ENCODE results near the gene NRXN3. TPM values are rescaled to one million over a fixed set of nuclear protein-coding genes. Genes with fewer than 3 reads are reported as not detected.

NRXN3 gene
- polyA plus RNA-seq, 1 donor from 2014 or later, result not detected

- no peak overlapping the region for H3K4me3 Mint-ChIP-seq
- H3K4me1 Mint-ChIP-seq, result peaks cover 0 to 3% (median 3%) of the 10 kb centered on the region in 3 donors
- H3K27me3 Mint-ChIP-seq, result peaks cover 3% of the 10 kb centered on the region
- peaks cover 0 to 1% (median 0%) of the 10 kb centered on the region in 3 donors for H3K9me3 Mint-ChIP-seq
- no peaks in the 10 kb centered on the region for H3K36me3 Mint-ChIP-seq
- no peak overlapping the region for H3K27ac Mint-ChIP-seq
Measured at GRCh38 chr14:78851189-78851588, 681.0 kb downstream of the NRXN3 start.

DNA sequence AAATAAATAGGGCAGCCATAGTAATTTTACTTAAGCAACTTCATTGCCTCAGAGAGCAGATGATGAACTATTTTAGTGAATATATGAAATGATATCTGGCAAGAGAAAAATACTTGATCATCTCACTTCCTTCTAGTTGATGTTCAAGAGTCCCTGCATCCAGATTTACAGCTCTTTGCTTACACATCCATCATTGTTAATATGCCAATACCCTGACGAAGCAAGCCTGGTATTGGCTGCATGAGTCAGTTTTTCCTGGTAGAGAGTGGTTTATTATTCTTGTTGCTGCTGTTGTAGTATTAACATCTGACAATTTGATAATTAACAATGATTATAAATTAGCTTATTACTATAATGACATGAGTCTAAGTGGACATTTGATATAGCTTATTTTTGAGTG lies 681.9 kb downstream of the NRXN3 start:
- peaks cover 0 to 1% (median 0%) of the 10 kb centered on the region in 3 donors for H3K9me3 Mint-ChIP-seq
- peaks cover 3% of the 10 kb centered on the region for H3K27me3 Mint-ChIP-seq
- no peak overlapping the region for H3K4me3 Mint-ChIP-seq
- H3K36me3 Mint-ChIP-seq, result no peaks in the 10 kb centered on the region
- H3K27ac Mint-ChIP-seq, result no peak overlapping the region
- H3K4me1 Mint-ChIP-seq, result peaks cover 0 to 3% (median 3%) of the 10 kb centered on the region in 3 donors

GRCh38 chr14:78857974-78858373 lies 687.8 kb downstream of the NRXN3 start:
- no peak overlapping the region for H3K27ac Mint-ChIP-seq
- peaks cover 0 to 3% (median 0%) of the 10 kb centered on the region in 3 donors for H3K9me3 Mint-ChIP-seq
- no peaks in the 10 kb centered on the region for H3K27me3 Mint-ChIP-seq
- no peaks in the 10 kb centered on the region for H3K4me1 Mint-ChIP-seq
- H3K4me3 Mint-ChIP-seq, result no peak overlapping the region
- H3K36me3 Mint-ChIP-seq, result no peaks in the 10 kb centered on the region

DNA sequence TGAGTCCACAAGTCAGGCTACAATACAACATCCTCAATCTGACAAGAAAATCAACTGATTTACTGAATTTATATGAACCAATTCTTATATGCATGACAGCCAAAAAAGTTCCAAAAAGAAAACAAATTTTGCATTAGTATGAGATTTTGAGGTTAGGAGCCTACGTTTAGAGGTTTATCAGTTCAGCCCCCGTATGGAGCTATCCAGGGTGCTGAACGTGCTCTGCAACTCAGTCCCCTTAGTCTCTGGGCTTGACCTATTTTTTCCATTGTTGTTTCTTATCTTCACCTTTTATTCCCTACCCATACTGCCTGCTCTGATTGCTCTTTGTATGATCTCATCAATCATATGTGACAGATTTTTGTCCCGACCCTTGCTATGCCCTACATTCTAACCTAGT lies 693.0 kb downstream of the NRXN3 start:
- peaks cover 0 to 4% (median 0%) of the 10 kb centered on the region in 3 donors for H3K9me3 Mint-ChIP-seq
- H3K36me3 Mint-ChIP-seq, result no peaks in the 10 kb centered on the region
- no peaks in the 10 kb centered on the region for H3K4me1 Mint-ChIP-seq
- H3K4me3 Mint-ChIP-seq, result no peak overlapping the region
- no peak overlapping the region for H3K27ac Mint-ChIP-seq
- no peaks in the 10 kb centered on the region for H3K27me3 Mint-ChIP-seq

GRCh38 chr14:78872837-78873236 lies 702.7 kb downstream of the NRXN3 start:
- Mint-ChIP-seq H3K4me3 (no peak overlapping the region), H3K9me3 (peaks cover 0 to 4% (median 0%) of the 10 kb centered on the region in 3 donors), H3K4me1 (no peaks in the 10 kb centered on the region), H3K36me3 (no peaks in the 10 kb centered on the region), H3K27me3 (no peaks in the 10 kb centered on the region), H3K27ac (no peak overlapping the region)

GRCh38 chr14:78873581-78873980 lies 703.4 kb downstream of the NRXN3 start:
- Mint-ChIP-seq H3K27me3 (no peaks in the 10 kb centered on the region), H3K4me3 (no peak overlapping the region), H3K36me3 (no peaks in the 10 kb centered on the region), H3K9me3 (peaks cover 0 to 4% (median 0%) of the 10 kb centered on the region in 3 donors), H3K4me1 (no peaks in the 10 kb centered on the region), H3K27ac (no peak overlapping the region)

DNA sequence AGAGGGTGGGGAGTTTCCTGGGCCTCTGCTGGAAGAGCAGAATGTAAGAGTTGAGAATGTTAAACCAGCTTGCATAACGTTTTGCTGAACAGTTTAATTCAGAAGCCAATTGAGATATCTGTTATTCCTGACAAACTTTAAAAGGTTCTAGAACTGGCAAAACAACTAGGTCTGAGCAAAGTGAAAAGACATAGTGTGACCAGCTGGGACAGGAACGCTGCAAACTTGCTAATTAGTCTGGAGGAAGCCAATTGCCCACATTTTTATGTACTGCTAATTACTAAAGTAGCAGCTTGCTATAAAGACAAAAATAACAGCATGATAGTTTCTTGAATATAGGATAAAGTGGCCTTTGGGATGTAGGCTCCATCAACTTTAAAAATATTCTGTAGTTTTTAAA lies 704.9 kb downstream of the NRXN3 start:
- no peak overlapping the region for H3K27ac Mint-ChIP-seq
- H3K27me3 Mint-ChIP-seq, result no peaks in the 10 kb centered on the region
- H3K9me3 Mint-ChIP-seq, result peaks cover 0 to 4% (median 0%) of the 10 kb centered on the region in 3 donors
- H3K36me3 Mint-ChIP-seq, result no peaks in the 10 kb centered on the region
- no peaks in the 10 kb centered on the region for H3K4me1 Mint-ChIP-seq
- no peak overlapping the region for H3K4me3 Mint-ChIP-seq

- Mint-ChIP-seq H3K4me1 (no peaks in the 10 kb centered on the region), H3K9me3 (peaks cover 8 to 14% (median 10%) of the 10 kb centered on the region in 3 donors), H3K4me3 (no peak overlapping the region), H3K36me3 (no peaks in the 10 kb centered on the region), H3K27ac (no peak overlapping the region), H3K27me3 (no peaks in the 10 kb centered on the region)
Measured at GRCh38 chr14:78885884-78886283, 715.7 kb downstream of the NRXN3 start.

- no peak overlapping the region for H3K4me3 Mint-ChIP-seq
- peaks cover 5 to 6% (median 5%) of the 10 kb centered on the region in 3 donors for H3K9me3 Mint-ChIP-seq
- no peak overlapping the region for H3K27ac Mint-ChIP-seq
- H3K27me3 Mint-ChIP-seq, result peaks cover 2% of the 10 kb centered on the region
- H3K4me1 Mint-ChIP-seq, result no peaks in the 10 kb centered on the region
- no peaks in the 10 kb centered on the region for H3K36me3 Mint-ChIP-seq
Measured at GRCh38 chr14:78897443-78897842, 727.3 kb downstream of the NRXN3 start.

- Mint-ChIP-seq H3K9me3 (peaks cover 0 to 5% (median 0%) of the 10 kb centered on the region in 3 donors), H3K4me3 (no peak overlapping the region), H3K27me3 (peaks cover 2% of the 10 kb centered on the region), H3K36me3 (no peaks in the 10 kb centered on the region), H3K4me1 (no peaks in the 10 kb centered on the region), H3K27ac (no peak overlapping the region)
Measured at GRCh38 chr14:78902010-78902623, 731.9 kb downstream of the NRXN3 start.

- Mint-ChIP-seq H3K27me3 (peaks cover 2% of the 10 kb centered on the region), H3K4me3 (no peak overlapping the region), H3K9me3 (peaks cover 0 to 9% (median 1%) of the 10 kb centered on the region in 3 donors), H3K36me3 (no peaks in the 10 kb centered on the region), H3K27ac (no peak overlapping the region), H3K4me1 (no peaks in the 10 kb centered on the region)
Measured at GRCh38 chr14:78904094-78904493, 733.9 kb downstream of the NRXN3 start.

DNA sequence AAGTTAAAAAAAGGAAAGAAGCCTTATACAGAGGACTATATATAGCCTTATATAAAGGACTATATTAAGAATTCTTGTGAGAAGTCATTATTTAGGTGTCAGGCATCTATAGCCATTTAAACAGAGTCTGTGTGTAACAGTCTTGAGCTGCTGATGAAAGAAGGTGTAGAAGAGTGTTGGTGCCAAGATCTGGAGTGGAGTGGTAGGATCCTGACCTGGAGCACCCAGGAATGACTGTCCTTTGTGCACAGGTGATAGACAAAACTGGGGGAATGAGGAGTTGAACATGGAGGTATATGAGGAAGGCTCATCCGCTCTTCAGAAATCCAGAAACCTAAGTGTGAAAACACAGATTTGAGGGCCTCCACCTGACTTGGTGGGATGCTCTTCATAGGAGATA lies 747.3 kb downstream of the NRXN3 start:
- H3K36me3 Mint-ChIP-seq, result no peaks in the 10 kb centered on the region
- H3K9me3 Mint-ChIP-seq, result peaks cover 0 to 3% (median 0%) of the 10 kb centered on the region in 3 donors
- H3K27ac Mint-ChIP-seq, result no peak overlapping the region
- H3K27me3 Mint-ChIP-seq, result peaks cover 4% of the 10 kb centered on the region
- H3K4me1 Mint-ChIP-seq, result no peaks in the 10 kb centered on the region
- H3K4me3 Mint-ChIP-seq, result no peak overlapping the region

- H3K9me3 Mint-ChIP-seq, result no peaks in the 10 kb centered on the region
Measured at GRCh38 chr14:78921856-78922255, 751.7 kb downstream of the NRXN3 start.

DNA sequence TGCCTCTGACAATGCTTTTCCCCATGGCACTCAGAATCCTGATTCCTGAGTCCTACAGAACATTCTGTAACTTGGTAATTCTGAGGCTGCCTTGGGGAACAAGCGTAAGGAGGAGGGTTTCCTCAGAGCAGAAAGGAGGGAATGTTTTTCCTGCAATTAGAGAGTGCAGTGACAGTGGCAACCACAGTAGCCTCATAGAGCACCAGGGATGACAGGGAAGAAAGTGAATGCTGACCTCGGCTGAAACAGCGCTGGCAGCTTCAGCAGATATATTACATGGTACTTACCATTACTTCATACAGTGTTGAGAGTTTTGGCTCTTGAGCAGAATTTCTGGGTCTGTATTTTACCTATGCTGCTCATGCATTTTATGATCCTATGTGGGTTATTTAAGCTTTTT lies 757.1 kb downstream of the NRXN3 start:
- H3K9me3 Mint-ChIP-seq, result peaks cover 0 to 8% (median 6%) of the 10 kb centered on the region in 3 donors
- no peaks in the 10 kb centered on the region for H3K4me1 Mint-ChIP-seq
- H3K36me3 Mint-ChIP-seq, result no peaks in the 10 kb centered on the region
- no peaks in the 10 kb centered on the region for H3K27me3 Mint-ChIP-seq
- H3K4me3 Mint-ChIP-seq, result no peak overlapping the region
- no peak overlapping the region for H3K27ac Mint-ChIP-seq

More at GRCh38 chr14:78921856-78922255, 751.7 kb downstream of the NRXN3 start:
- H3K4me3 Mint-ChIP-seq, result no peak overlapping the region
- no peaks in the 10 kb centered on the region for H3K4me1 Mint-ChIP-seq
- H3K36me3 Mint-ChIP-seq, result no peaks in the 10 kb centered on the region
- no peaks in the 10 kb centered on the region for H3K27me3 Mint-ChIP-seq
- no peak overlapping the region for H3K27ac Mint-ChIP-seq

DNA sequence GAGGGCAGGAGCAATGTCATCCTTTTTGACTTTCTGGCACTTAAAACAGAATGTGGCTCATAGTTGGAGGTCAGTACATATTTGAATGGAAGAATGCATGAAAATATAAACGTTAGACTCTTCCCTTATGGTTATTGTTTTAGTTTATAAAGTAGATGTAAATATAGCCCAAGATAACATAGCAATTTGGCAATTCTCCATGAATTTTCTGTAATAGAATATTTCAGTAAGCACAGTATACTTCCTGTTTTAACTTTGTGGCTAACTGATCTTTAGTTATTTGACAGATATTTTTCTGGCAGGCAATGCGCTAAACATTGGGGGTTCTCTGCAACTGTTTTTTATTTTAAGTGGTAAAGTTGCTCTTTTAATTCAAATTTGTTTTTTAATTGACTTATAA lies 763.0 kb downstream of the NRXN3 start:
- peaks cover 0 to 8% (median 4%) of the 10 kb centered on the region in 3 donors for H3K9me3 Mint-ChIP-seq
- H3K27ac Mint-ChIP-seq, result no peak overlapping the region
- no peaks in the 10 kb centered on the region for H3K36me3 Mint-ChIP-seq
- no peaks in the 10 kb centered on the region for H3K4me1 Mint-ChIP-seq
- H3K4me3 Mint-ChIP-seq, result no peak overlapping the region
- no peaks in the 10 kb centered on the region for H3K27me3 Mint-ChIP-seq

GRCh38 chr14:78933948-78934524 lies 763.9 kb downstream of the NRXN3 start:
- H3K27ac Mint-ChIP-seq, result no peak overlapping the region
- no peak overlapping the region for H3K4me3 Mint-ChIP-seq
- no peaks in the 10 kb centered on the region for H3K27me3 Mint-ChIP-seq
- no peaks in the 10 kb centered on the region for H3K36me3 Mint-ChIP-seq
- peaks cover 0 to 5% (median 3%) of the 10 kb centered on the region in 3 donors for H3K9me3 Mint-ChIP-seq
- H3K4me1 Mint-ChIP-seq, result no peaks in the 10 kb centered on the region
